Measurements from ENCODE around the gene CHMP1B. TPM values are rescaled to one million over a fixed set of nuclear protein-coding genes. Genes with fewer than 3 reads are reported as not detected.

The CHMP1B gene
- total RNA-seq, 1 donor from 2014 or later: 56.1 TPM

GRCh38 chr18:11865071-11865470, 13.9 kb downstream of the CHMP1B start:
- Mint-ChIP-seq H3K27ac (ENCODE audit: unreplicated experiment) (no peak overlapping the region), H3K27me3 (ENCODE audit: unreplicated experiment) (peaks cover 5% of the 10 kb centered on the region), H3K4me1 (ENCODE audit: low read depth, unreplicated experiment) (no peaks in the 10 kb centered on the region), H3K36me3 (ENCODE audit: unreplicated experiment) (peaks cover 17% of the 10 kb centered on the region), H3K9me3 (ENCODE audit: unreplicated experiment) (peaks cover 2% of the 10 kb centered on the region), H3K4me3 (ENCODE audit: unreplicated experiment) (no peak overlapping the region)
- TF ChIP-seq CTCF (IDR thresholded peaks at IDR 0.05; ENCODE audit: partially characterized antibody, unreplicated experiment): no peak
- no peak for DNase-seq

- no peak overlapping the region for H3K4me3 Mint-ChIP-seq (ENCODE audit: unreplicated experiment)
- TF ChIP-seq CTCF (IDR thresholded peaks at IDR 0.05; ENCODE audit: partially characterized antibody, unreplicated experiment): no peak
- H3K27me3 Mint-ChIP-seq (ENCODE audit: unreplicated experiment): peaks cover 5% of the 10 kb centered on the region
- peaks cover 12% of the 10 kb centered on the region for H3K36me3 Mint-ChIP-seq (ENCODE audit: unreplicated experiment)
- no peak for DNase-seq
- no peak overlapping the region for H3K27ac Mint-ChIP-seq (ENCODE audit: unreplicated experiment)
- H3K9me3 Mint-ChIP-seq (ENCODE audit: unreplicated experiment): peaks cover 2% of the 10 kb centered on the region
- no peaks in the 10 kb centered on the region for H3K4me1 Mint-ChIP-seq (ENCODE audit: low read depth, unreplicated experiment)
Measured at GRCh38 chr18:11866329-11866728, 15.1 kb downstream of the CHMP1B start.

GRCh38 chr18:11866764-11867163, 15.6 kb downstream of the CHMP1B start:
- TF ChIP-seq CTCF (IDR thresholded peaks at IDR 0.05; ENCODE audit: partially characterized antibody, unreplicated experiment): no peak
- no peak overlapping the region for H3K4me3 Mint-ChIP-seq (ENCODE audit: unreplicated experiment)
- H3K27ac Mint-ChIP-seq (ENCODE audit: unreplicated experiment): no peak overlapping the region
- DNase-seq: no peak
- peaks cover 5% of the 10 kb centered on the region for H3K27me3 Mint-ChIP-seq (ENCODE audit: unreplicated experiment)
- no peaks in the 10 kb centered on the region for H3K4me1 Mint-ChIP-seq (ENCODE audit: low read depth, unreplicated experiment)
- peaks cover 9% of the 10 kb centered on the region for H3K36me3 Mint-ChIP-seq (ENCODE audit: unreplicated experiment)
- H3K9me3 Mint-ChIP-seq (ENCODE audit: unreplicated experiment): peaks cover 1% of the 10 kb centered on the region

GRCh38 chr18:11868230-11868629, 17.0 kb downstream of the CHMP1B start:
- Mint-ChIP-seq H3K4me3 (ENCODE audit: unreplicated experiment) (no peak overlapping the region), H3K4me1 (ENCODE audit: low read depth, unreplicated experiment) (no peaks in the 10 kb centered on the region), H3K27ac (ENCODE audit: unreplicated experiment) (no peak overlapping the region), H3K9me3 (ENCODE audit: unreplicated experiment) (no peaks in the 10 kb centered on the region), H3K36me3 (ENCODE audit: unreplicated experiment) (peaks cover 7% of the 10 kb centered on the region), H3K27me3 (ENCODE audit: unreplicated experiment) (peaks cover 5% of the 10 kb centered on the region)
- TF ChIP-seq CTCF (IDR thresholded peaks at IDR 0.05; ENCODE audit: partially characterized antibody, unreplicated experiment): no peak
- no peak for DNase-seq

- no peak for DNase-seq
- Mint-ChIP-seq H3K27me3 (ENCODE audit: unreplicated experiment) (peaks cover 7% of the 10 kb centered on the region), H3K27ac (ENCODE audit: unreplicated experiment) (no peak overlapping the region), H3K4me1 (ENCODE audit: low read depth, unreplicated experiment) (no peaks in the 10 kb centered on the region), H3K9me3 (ENCODE audit: unreplicated experiment) (peaks cover 8% of the 10 kb centered on the region), H3K4me3 (ENCODE audit: unreplicated experiment) (no peak overlapping the region), H3K36me3 (ENCODE audit: unreplicated experiment) (peaks cover 14% of the 10 kb centered on the region)
- TF ChIP-seq CTCF (IDR thresholded peaks at IDR 0.05; ENCODE audit: partially characterized antibody, unreplicated experiment): no peak
Measured at GRCh38 chr18:11871501-11871900, 20.3 kb downstream of the CHMP1B start.

All from glutamatergic neuron (in vitro differentiated cells).